T-helper 2 cell treated with Interferon-gamma antibody and Interleukin-4, amounts not matched to agents 5 μg/mL and 100 μg/mL, for 36 hours (primary cell): Measurements from ENCODE around the gene VASH1.
A peak's percentile ranks its signal among the peaks of the same experiment; 100 is the strongest.

ENCODE experiments used
- DNase-seq: peaks from one replicate; pipeline ENCODE4 v3.0.0; 2021; ENCODE audit warnings: low spot score
- H3K27ac Mint-ChIP-seq: one replicate; pipeline ENCODE4 v1.8.0; 2021; ENCODE audit warnings: mild to moderate bottlenecking, mixed read lengths
- H3K27me3 Mint-ChIP-seq: one replicate; pipeline ENCODE4 v1.8.0; 2021; ENCODE audit warnings: low read depth, mixed read lengths
- H3K36me3 Mint-ChIP-seq: one replicate; pipeline ENCODE4 v1.8.0; 2021; ENCODE audit warnings: low read depth, mixed read lengths
- H3K4me1 Mint-ChIP-seq: one replicate; pipeline ENCODE4 v1.8.0; 2021; ENCODE audit warnings: low read depth, mixed read lengths
- H3K4me3 Mint-ChIP-seq: one replicate; pipeline ENCODE4 v1.8.0; 2022; ENCODE audit warnings: mild to moderate bottlenecking, moderate library complexity, mixed read lengths
- H3K9me3 Mint-ChIP-seq: one replicate; pipeline ENCODE4 v1.8.0; 2021; ENCODE audit warnings: mixed read lengths

VASH1 gene

GRCh38 chr14:76759589-76759988 lies 1.7 kb upstream of the VASH1 start:
- no peaks in the 10 kb centered on the region for H3K36me3 Mint-ChIP-seq
- H3K4me3 Mint-ChIP-seq, result no peak overlapping the region
- no peak for DNase-seq
- H3K4me1 Mint-ChIP-seq, result peaks cover 7% of the 10 kb centered on the region
- H3K9me3 Mint-ChIP-seq, result no peaks in the 10 kb centered on the region
- H3K27ac Mint-ChIP-seq, result no peak overlapping the region
- peaks cover 64% of the 10 kb centered on the region for H3K27me3 Mint-ChIP-seq

- Mint-ChIP-seq H3K4me3 (peak overlapping the region; percentile 71), H3K27me3 (peaks cover 65% of the 10 kb centered on the region), H3K9me3 (no peaks in the 10 kb centered on the region), H3K4me1 (peaks cover 9% of the 10 kb centered on the region), H3K36me3 (no peaks in the 10 kb centered on the region), H3K27ac (no peak overlapping the region)
- DNase-seq, result peak; percentile 1
These were observed 735 bp upstream of the VASH1 start for GRCh38 chr14:76760331-76761135.

- peaks cover 56% of the 10 kb centered on the region for H3K27me3 Mint-ChIP-seq
These were observed 717 bp downstream of the VASH1 start for GRCh38 chr14:76761960-76762410.

GRCh38 chr14:76762411-76763095 lies 1.3 kb downstream of the VASH1 start:
- no peak overlapping the region for H3K27ac Mint-ChIP-seq
- H3K4me1 Mint-ChIP-seq, result peaks cover 9% of the 10 kb centered on the region
- H3K27me3 Mint-ChIP-seq, result peaks cover 56% of the 10 kb centered on the region

More at GRCh38 chr14:76761960-76762410, 717 bp downstream of the VASH1 start:
- Mint-ChIP-seq H3K36me3 (no peaks in the 10 kb centered on the region), H3K9me3 (no peaks in the 10 kb centered on the region), H3K4me3 (peak overlapping the region; percentile 82), H3K27ac (no peak overlapping the region), H3K4me1 (peaks cover 9% of the 10 kb centered on the region)
- DNase-seq, result peak; percentile 3

GRCh38 chr14:76763096-76764041 lies 2.1 kb downstream of the VASH1 start:
- peak; percentile 3 for DNase-seq
- peaks cover 13% of the 10 kb centered on the region for H3K4me1 Mint-ChIP-seq
- H3K27me3 Mint-ChIP-seq, result peaks cover 50% of the 10 kb centered on the region
- peak overlapping the region; percentile 30 for H3K4me3 Mint-ChIP-seq
- no peak overlapping the region for H3K27ac Mint-ChIP-seq
- no peaks in the 10 kb centered on the region for H3K9me3 Mint-ChIP-seq
- H3K36me3 Mint-ChIP-seq, result no peaks in the 10 kb centered on the region

More at GRCh38 chr14:76762411-76763095, 1.3 kb downstream of the VASH1 start:
- no peaks in the 10 kb centered on the region for H3K36me3 Mint-ChIP-seq
- no peak for DNase-seq
- H3K9me3 Mint-ChIP-seq, result no peaks in the 10 kb centered on the region
- peak overlapping the region; percentile 82 for H3K4me3 Mint-ChIP-seq

GRCh38 chr14:76765461-76765931 lies 4.2 kb downstream of the VASH1 start:
- H3K36me3 Mint-ChIP-seq, result no peaks in the 10 kb centered on the region
- H3K27me3 Mint-ChIP-seq, result peaks cover 31% of the 10 kb centered on the region
- H3K4me3 Mint-ChIP-seq, result no peak overlapping the region
- no peak overlapping the region for H3K27ac Mint-ChIP-seq
- peaks cover 24% of the 10 kb centered on the region for H3K4me1 Mint-ChIP-seq
- no peaks in the 10 kb centered on the region for H3K9me3 Mint-ChIP-seq
- no peak for DNase-seq

GRCh38 chr14:76767681-76768656 lies 6.7 kb downstream of the VASH1 start:
- no peaks in the 10 kb centered on the region for H3K9me3 Mint-ChIP-seq
- H3K27ac Mint-ChIP-seq, result peak overlapping the region; percentile 79
- H3K36me3 Mint-ChIP-seq, result no peaks in the 10 kb centered on the region
- DNase-seq, result peak; percentile 77
- H3K27me3 Mint-ChIP-seq, result peaks cover 18% of the 10 kb centered on the region
- H3K4me3 Mint-ChIP-seq, result peak overlapping the region; percentile 48
- peaks cover 17% of the 10 kb centered on the region for H3K4me1 Mint-ChIP-seq

- Mint-ChIP-seq H3K36me3 (no peaks in the 10 kb centered on the region), H3K4me1 (peaks cover 23% of the 10 kb centered on the region), H3K4me3 (peak overlapping the region; percentile 48), H3K9me3 (no peaks in the 10 kb centered on the region), H3K27ac (peak overlapping the region; percentile 79), H3K27me3 (peaks cover 10% of the 10 kb centered on the region)
- DNase-seq, result peak; percentile 1
These were observed 7.6 kb downstream of the VASH1 start for GRCh38 chr14:76768671-76769500.

- H3K9me3 Mint-ChIP-seq, result no peaks in the 10 kb centered on the region
- H3K4me3 Mint-ChIP-seq, result no peak overlapping the region
- H3K27me3 Mint-ChIP-seq, result peaks cover 4% of the 10 kb centered on the region
- DNase-seq, result peak; percentile 2
- no peak overlapping the region for H3K27ac Mint-ChIP-seq
- no peaks in the 10 kb centered on the region for H3K36me3 Mint-ChIP-seq
- H3K4me1 Mint-ChIP-seq, result peaks cover 25% of the 10 kb centered on the region
These were observed 8.5 kb downstream of the VASH1 start for GRCh38 chr14:76769636-76770292.

GRCh38 chr14:76770521-76771436 lies 9.5 kb downstream of the VASH1 start:
- Mint-ChIP-seq H3K4me3 (no peak overlapping the region), H3K36me3 (no peaks in the 10 kb centered on the region), H3K27me3 (no peaks in the 10 kb centered on the region), H3K4me1 (peaks cover 22% of the 10 kb centered on the region), H3K27ac (no peak overlapping the region), H3K9me3 (no peaks in the 10 kb centered on the region)
- DNase-seq, result peak; percentile 3

- Mint-ChIP-seq H3K36me3 (no peaks in the 10 kb centered on the region), H3K4me1 (peaks cover 22% of the 10 kb centered on the region), H3K27me3 (no peaks in the 10 kb centered on the region), H3K4me3 (no peak overlapping the region), H3K9me3 (no peaks in the 10 kb centered on the region), H3K27ac (no peak overlapping the region)
- peak; percentile 2 for DNase-seq
These were observed 10.2 kb downstream of the VASH1 start for GRCh38 chr14:76771437-76771980.
